Daoy (cell line): ENCODE data around the gene CHD9. TPM values are rescaled to one million over a fixed set of nuclear protein-coding genes. Genes with fewer than 3 reads are reported as not detected.
"Not testable (repeated sequence)": the region's sequence is repeated elsewhere in the genome, so short reads cannot be mapped to it uniquely, and the experiment has no call there.

Experiments
- DNase-seq: peaks from one replicate; pipeline ENCODE4 v3.0.0-alpha.2; 2015; ENCODE audit warnings: low read depth
- total RNA-seq: library from RNA; depleted of rRNA; stranded (reverse); fragments of >200 nt; shearing (Covaris generic); gene quantifications from 2 replicates; pipeline ENCODE4 v1.2.3, GENCODE V29; 2014

The CHD9 gene
- total RNA-seq, 1 experiment from 2014 or later = 12.0 TPM

DNA sequence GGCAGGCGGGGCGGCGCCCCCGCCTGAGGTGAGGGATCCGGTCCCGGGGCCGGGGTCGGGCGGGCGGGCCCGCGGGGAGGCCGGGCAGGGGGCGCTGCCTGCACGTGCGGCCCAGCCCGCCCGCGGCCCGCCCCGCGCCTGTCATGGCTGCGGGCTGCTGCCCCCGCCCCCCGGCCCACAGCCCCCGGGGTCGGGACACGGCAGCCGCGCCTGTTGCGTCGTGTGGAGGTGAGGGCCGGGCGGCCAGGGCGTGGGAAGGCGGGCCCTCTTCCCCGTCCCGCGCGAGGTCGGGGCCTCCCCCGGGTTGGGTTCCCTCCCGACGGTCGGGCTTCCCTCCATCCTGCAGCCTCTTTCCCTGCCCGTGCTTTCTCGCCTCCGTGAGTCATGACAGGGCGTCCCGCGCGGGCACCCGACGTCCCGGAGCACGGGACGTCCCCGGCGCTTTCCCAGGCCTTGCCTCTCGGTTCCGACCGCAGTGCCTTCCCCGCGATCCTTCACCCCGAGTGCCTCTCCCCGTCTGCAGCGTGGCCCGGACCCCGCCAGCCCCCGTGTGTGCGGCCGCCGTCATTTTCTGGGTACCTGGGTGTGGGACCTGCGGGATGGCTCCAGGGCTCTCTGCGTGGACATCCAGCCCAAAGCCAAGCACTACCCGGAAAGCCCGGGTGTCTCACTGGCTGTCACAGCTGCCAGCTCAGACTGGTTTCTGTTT, 76.7 kb downstream of the CHD9 start:
- peak; percentile 52 for DNase-seq

DNA sequence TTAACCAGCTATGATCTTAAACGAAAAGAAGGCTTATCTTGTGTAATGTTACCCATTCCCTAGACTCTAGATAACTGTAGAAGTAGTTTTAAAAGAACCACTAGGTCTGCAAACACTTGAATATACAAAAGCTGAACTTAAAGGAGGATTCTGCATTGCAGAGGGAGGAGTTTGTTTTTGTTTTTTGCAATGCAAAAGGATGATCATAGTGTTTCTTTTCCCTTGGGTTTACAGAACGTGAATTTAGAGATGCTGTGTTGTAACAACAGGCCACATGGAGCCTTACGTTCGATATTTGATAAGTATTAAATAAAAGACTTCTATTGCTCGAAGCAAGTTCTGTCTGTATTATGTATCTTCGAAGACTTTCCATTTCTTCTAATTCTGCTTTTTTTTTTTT, 77.6 kb downstream of the CHD9 start:
- DNase-seq = no peak

DNA sequence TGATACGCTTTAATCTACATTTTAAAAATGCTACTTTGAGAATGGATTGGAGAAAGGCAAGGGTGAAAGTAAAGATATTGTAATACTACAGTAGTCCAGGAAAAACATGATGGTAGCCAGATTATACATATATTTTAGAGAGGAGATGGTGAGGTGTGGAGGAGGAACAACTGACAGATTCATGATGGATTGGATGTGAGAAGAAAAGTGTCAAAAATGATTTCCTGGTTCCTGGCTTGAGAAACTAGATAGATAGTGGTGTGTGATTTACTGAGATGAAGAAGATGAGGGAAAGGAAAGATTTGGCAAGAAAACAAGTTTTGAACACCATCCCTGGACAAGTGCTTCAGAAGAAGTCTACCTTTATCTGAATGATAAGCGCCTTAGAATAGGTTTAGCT, 80.5 kb downstream of the CHD9 start:
- no peak for DNase-seq

DNA sequence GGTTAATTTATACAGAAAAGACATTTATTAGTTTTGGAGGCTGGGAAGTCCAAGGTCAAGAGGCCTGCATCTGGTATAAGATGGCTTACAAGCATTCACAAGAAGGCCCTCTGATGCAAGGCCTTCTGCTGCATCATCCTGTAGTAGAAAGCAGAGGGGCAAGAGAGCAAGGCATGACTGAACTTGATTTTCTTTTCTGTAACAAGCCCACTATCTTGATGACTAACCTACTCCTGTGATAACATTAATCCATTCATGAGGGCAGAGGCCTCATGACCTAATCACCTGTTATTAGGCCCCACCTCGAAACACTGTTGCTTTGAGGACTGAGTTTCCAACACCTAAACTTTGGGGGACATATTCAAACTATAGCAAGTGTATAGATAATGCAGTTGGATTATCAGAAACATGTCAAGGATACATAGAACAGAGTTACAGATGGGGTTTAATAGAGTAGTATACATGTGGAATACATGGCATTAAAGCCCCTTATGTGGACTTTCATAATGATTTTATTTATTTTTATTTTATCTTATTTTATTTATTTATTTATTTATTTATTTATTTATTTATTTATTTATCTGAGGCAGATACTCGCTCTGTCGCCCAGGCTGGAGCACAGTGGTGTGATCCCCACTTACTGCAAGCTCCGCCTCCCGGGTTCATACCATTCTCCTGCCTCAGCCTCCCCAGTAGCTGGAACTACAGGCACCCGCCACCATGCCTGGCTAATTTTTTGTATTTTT, 88.2 kb downstream of the CHD9 start:
- no peak for DNase-seq

DNA sequence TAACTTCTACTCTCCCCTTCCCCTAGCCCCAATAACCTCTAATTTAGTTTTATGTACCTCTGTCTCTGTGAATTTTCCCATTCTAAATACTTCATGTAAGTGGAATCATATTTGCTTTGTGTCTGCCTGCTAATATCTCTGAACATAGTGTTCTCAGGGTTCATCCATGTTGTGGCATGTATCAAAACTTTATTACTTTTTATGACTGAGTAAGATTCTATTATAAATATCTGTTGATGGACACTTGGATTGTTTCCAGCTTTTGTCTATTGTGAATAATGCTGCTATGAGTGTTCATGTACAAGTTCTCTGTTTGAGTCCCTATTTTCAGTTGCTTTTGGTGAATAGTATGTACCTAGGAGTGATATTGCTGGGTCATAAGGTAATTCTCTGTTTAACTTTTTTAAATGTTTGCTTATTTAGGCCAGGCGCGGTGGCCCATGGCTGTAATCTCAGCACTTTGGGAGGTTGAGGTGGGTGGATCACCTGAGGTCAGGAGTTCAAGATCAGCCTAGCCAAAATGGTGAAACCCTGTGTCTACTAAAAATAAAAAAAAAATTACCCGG, 92.8 kb downstream of the CHD9 start:
- no peak for DNase-seq

DNA sequence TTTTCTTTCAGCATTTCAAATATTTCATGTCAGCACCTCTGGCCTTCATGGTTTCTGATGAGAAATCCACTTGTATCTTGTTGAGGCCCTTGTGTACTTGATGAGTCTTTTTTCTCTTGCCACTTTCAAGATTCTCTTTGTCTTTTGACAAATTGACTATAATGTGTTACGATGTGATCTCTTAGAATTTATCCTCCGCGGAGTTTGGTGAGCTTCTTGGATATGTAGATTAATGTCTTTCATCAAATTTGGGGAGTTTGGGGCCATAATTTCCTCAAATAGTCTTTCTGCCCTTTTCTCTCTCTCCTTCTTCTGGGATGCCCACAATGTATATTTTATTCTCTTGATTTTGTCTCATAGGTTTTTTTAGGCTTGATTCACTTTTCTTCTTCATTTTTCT, 96.0 kb downstream of the CHD9 start:
- DNase-seq = no peak

DNA sequence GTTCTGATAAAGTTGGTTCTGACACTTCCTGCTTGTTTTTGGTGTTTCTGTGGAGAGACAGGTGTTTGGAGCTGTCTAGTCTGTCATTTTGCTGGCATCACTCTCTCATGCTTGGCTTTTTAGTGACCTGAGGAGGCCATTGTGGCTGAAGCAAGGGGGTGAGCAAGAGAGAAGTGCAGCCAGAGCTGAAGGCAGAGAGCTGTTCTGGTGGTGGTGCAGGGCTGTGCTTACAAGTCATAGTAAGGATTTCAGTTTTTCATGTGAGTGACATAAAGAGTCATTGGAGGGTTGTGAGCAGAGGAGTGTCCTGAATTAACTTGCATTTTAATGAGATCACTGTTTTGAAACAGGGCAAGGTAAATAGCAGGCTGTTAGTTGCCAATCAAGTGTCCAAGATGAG, 97.5 kb downstream of the CHD9 start:
- DNase-seq = no peak

DNA sequence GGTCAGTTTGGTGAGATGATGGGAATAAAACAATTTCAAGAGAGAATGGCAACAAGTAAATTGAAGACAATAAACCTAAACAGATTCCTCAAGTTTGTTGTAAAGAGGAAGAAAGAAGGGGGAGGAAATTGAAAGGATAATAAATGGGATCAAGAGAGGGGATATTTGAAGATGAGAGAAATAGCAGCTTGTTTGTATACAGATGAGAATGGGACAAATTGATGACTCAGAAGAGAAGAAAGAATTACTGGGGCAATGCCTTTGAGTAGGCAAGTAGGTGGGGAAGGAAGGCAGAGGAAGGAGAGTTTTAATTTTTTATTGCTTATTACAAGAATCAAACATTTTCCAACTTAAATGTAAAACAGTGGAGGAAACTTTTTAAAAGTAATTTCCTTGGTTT, 98.3 kb downstream of the CHD9 start:
- no peak for DNase-seq

DNA sequence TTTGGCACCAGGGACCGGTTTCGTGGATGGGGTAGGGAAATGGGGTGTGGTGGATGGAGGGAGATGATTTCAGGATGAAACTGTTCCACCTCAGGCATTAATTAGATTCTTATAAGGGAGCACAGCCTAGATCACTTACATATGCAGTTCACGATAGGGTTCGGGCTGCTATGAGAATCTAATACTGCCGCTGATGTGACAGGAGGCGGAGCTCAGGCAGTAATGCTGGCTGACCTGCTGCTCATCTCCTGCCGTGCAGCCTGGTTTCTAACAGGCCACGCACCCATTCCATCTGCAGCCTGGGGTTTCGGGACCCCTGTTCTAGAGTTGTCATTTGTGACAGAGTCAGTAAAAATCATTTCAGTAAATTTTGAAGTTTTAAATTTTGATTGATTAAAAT, 99.7 kb downstream of the CHD9 start:
- DNase-seq = no peak

DNA sequence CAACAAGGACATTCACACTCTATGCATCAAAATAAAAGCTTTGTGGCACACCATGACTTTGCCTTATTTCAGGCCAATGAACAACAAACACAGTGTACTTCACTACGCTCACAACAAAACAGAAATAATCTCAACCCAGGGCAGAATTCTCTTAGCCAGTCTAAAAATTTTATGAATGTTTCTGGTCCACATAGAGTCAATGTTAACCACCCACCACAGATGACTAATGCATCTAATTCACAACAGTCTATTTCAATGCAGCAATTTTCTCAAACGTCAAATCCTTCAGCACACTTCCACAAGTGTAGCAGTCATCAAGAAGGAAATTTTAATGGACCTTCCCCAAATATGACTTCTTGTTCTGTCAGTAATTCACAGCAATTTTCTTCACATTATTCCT, 101.7 kb downstream of the CHD9 start:
- DNase-seq = no peak

DNA sequence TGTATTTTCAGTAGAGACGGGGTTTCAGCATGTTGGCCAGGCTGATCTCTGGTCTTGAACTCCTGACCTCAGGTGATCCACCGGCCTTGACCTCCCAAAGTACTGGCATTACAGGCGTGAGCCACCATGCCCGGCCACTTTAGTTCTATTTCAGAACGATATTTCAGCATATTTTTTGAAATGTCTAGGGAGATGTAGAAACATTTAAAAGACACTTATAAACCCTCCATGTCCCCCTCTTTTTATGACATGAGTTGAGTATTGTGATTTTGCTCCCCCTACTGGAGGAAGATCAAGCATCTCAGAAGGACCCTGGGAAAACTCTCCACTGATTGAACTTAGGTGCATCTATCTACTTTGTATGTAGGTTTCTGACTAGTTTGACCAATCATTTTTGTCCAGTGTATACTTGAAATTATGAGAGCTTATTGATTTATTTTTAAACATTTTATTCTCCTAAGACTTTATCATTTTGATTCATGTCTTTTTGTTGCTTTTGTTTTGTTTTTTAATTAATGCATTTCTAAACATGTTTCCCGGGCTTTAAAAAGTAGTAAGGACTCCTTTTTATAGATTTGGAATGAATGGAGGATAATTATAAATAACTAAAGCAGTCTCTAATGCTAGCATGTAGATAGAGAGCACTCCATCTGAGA, 105.1 kb downstream of the CHD9 start:
- peak; percentile 23 for DNase-seq

DNA sequence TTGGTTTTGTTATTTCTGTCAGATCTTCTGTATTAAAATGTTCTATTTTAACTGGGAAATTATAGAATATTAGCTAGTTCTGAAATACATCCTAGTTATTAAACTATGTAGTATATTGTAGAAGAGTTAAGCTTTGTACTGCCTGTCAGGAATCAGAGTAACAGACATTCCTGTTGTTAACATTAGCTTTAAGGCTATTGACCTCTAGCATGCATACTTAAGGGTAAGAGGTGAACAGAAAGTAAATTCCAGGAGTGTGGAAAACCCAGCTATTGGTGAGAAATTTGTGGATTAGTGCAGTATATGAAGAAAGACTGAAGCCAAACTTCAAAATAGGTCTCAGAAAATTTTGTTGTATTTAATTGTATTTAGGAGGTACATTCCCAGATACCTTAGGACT, 111.3 kb downstream of the CHD9 start:
- no peak for DNase-seq

DNA sequence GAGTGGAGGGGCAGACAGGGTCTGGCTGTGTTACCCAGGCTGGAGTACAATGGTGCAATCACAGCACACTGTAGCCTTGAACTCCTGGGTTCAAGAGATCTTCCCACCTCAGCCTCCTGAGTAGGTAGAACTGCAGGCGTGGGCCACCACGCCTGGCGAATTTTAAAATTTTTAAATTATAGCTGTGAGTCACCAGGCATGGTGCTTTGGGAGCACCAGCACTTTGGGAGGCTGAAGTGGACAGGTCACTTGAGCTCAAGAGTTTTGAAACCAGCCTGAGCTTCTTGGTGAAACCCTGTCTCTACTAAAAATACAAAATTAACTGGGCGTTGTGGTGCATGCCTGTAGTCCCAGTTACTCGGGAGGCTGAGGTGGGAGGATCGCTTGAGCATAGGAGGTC, 114.0 kb downstream of the CHD9 start:
- DNase-seq = no peak

DNA sequence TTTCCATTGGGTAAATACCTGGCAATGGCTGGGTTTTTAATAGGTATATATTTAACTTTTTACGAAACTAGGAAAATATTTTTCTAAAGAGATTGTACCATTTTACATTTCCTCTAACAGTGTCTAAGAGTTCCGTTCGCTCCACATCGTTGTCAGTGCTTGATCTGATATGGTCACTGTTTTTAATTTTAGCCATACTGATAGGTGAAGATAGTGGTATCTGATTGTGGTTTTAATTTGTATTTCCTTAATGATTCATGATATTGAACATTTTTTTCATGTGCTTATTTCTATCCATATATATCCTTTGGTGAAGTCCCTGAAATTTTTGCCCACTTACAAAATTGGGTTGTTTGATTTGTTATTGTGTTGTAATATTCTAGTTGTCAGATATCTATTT, 117.7 kb downstream of the CHD9 start:
- DNase-seq = no peak

DNA sequence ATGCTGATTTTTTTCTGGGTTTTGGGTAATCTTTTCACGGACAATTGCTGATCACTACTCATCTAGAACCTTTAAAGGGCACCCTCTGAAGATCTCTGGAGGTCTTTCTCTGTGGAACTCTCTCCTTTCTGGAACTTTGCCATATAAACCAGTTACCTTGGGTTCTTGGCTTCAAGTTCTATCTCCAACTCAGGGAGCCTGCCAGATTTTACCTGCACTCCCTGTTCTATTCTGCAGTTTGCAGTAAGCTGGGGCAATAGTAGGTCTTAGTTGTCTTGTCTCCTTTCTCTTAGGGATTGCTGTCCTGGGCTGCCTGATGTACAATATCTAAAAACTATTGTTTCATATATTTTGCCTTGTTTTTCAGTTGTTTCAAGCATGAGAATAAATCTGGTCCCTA, 120.3 kb downstream of the CHD9 start:
- no peak for DNase-seq

DNA sequence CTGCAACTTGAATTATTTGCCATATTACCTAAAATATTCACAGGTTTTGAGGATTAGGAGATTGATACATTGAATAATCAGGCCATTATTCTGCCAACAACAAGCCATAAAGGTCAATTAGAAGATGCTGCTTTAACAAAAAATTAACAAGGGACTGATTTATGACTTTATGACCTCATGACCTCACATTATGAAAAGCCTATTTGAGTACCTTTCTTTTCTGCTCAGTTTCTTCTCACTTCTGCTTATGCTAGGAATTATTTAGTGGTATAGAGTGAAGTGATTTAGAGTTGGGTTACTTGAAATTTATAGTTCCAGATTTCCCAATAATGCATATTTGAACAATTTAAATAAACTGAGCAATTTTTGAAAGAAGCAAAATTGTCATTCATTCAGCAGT, 121.6 kb downstream of the CHD9 start:
- no peak for DNase-seq

DNA sequence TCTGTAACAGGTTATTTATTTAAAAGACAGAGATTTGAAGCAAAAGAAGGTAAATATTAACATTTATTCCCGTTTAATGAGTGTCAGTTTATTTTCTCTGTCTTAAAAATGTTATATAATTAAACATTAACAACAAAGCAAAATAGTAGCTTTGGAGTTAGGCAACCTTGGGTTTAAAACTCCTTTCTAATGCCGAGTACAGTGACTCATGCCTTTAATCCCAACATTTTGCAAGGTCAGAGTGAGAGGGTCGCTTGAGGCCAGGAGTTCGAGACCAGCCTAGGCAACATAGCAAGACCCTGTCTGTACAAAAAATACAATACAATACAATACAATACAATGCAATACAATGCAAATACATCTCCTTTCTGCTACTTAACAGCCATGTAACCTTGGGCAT, 128.7 kb downstream of the CHD9 start:
- DNase-seq = no peak

DNA sequence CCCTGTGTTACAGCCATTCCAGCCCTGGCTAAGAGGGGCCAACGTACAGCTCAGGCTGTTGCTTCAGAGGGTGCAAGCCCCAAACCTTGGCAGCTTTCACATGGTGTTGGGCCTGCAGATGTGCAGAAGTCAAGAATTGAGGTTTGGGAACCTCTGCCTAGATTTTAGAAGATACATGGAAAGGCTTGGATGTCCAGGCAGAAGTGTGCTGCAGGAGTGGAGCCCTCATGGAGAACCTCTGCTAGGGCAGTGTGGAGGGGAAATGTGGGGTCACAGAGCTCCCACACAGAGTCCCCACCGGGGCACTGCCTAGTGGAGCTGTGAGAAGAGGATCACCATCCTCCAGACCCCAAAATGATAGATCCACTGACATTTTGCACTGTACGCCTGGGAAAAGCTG, 130.9 kb downstream of the CHD9 start:
- DNase-seq = not testable (repeated sequence)

DNA sequence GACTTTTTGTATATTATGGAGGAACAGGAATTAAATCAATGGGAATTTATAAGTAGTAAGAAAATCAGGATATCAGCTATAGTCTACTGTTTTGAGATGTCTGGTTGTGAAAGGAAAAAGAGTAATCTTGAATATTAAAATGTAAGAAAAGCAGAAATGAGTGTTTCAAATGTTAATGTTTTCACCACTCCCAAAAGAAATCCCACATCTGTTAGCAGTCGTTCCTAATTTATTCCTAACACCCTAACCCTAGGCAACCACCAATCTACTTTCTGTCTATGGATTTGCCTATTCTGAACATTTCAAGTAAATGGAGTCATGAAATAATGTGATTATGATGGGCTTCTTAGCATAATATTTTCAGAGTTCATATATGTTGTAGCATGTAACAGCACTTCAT, 133.0 kb downstream of the CHD9 start:
- no peak for DNase-seq

DNA sequence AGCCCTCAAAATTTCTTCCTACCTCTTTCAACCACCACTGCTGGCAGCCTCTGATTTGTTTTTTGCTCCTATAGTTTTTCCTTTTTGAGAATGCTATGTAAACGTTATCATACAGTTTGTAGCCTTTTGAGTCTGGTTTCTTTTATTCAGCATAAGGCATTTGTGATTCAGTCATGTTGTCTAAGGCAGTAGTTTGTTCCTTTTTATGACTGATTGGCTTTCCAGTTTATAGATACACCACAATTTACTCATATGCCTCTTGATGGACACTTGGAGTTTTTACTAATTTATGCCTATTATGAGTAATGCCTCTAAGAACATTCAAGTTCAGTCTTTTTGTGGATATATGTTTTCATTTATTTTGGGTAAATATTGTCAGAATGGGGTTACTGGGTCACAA, 136.6 kb downstream of the CHD9 start:
- DNase-seq = no peak

DNA sequence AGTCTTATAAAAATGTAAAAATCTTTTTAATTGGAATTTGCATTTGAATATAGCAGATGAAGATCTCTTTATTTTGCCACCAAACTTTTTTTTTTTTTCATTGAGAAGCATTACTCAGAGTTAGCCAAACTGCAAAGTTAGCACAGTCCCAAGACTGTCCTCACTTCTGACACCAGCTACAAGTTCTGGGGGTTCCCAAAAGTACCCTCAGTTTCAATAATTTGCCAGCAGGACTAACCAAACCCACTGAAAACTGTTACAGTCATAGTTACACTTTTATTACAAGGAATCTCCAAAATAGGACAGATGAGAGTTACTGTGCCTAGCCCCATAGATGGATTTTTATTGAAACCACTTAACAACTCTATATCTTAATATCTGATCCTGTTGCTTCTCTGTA, 144.1 kb downstream of the CHD9 start:
- no peak for DNase-seq

DNA sequence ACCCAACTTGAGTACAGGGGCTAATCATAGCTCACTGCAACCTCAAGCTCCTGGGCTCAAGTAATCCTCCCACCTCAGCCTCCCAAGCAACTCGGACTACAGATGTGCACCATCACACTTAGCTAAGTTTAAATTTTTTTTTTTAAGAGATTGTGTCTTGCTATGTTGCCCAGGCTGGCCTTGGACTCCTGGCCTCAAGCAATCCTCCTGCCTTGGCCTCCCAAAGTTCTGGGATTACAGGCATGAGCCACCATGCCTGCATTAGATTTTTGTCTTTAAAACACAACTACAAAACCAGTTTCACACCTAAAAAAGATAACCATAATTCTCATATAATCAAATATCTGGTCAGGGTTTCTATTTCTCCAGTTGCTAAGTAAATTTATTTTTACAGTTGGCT, 147.1 kb downstream of the CHD9 start:
- no peak for DNase-seq

DNA sequence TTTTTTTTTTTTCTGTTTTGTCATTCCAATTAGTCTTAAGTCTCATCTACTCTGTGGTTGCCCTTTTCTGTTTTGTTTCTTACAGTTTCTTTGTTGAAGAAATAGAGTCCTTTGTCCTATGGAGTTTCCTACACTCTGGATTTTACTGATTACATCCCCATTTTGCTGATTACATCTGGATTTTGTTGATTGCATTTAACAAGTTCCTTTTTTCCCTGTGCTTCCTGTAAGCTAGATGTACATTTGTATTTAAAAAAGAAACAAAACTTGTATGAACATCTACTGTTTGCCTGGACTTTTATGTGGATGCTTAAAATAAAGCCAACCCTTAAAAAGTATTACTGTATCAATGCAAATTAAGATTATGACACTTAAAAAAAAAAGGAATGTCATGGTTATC, 147.6 kb downstream of the CHD9 start:
- DNase-seq = no peak
